Measurements from ENCODE around the gene LPAR6.
"Not testable (repeated sequence)": the region's sequence is repeated elsewhere in the genome, so short reads cannot be mapped to it uniquely, and the experiment has no call there.

LPAR6 gene

GRCh38 chr13:48412881-48413351 is at the start of gene LPAR6:
LPAR6 (minus strand) TSS chr13:48413113; CDS start chr13:48412423, 690 bp downstream.
- DNase-seq, result no peak

- no peak for DNase-seq
Measured at GRCh38 chr13:48457578-48458242, 44.8 kb upstream of the LPAR6 start.

- no peak for DNase-seq
Measured at GRCh38 chr13:48456546-48456945, 43.6 kb upstream of the LPAR6 start.

GRCh38 chr13:48451196-48451595 is 38.3 kb upstream of the LPAR6 start:
- DNase-seq, result not testable (repeated sequence)

- DNase-seq, result no peak
Measured at GRCh38 chr13:48449656-48450055, 36.7 kb upstream of the LPAR6 start.

GRCh38 chr13:48448959-48449614 is 36.2 kb upstream of the LPAR6 start:
- DNase-seq, result no peak

GRCh38 chr13:48448285-48448958 is 35.5 kb upstream of the LPAR6 start:
- no peak for DNase-seq

GRCh38 chr13:48446464-48446863 is 33.6 kb upstream of the LPAR6 start:
- DNase-seq, result no peak

- no peak for DNase-seq
Measured at GRCh38 chr13:48443442-48444208, 30.7 kb upstream of the LPAR6 start.

GRCh38 chr13:48437371-48437770 is 24.5 kb upstream of the LPAR6 start:
- no peak for DNase-seq

- no peak for DNase-seq
Measured at GRCh38 chr13:48436661-48437288, 23.9 kb upstream of the LPAR6 start.

GRCh38 chr13:48434200-48434599 is 21.3 kb upstream of the LPAR6 start:
- no peak for DNase-seq

- DNase-seq, result no peak
Measured at GRCh38 chr13:48431987-48432615, 19.2 kb upstream of the LPAR6 start.

GRCh38 chr13:48431431-48431830 is 18.5 kb upstream of the LPAR6 start:
- DNase-seq, result no peak

GRCh38 chr13:48429886-48430285 is 17.0 kb upstream of the LPAR6 start:
- no peak for DNase-seq

- DNase-seq, result no peak
Measured at GRCh38 chr13:48429036-48429435, 16.1 kb upstream of the LPAR6 start.

GRCh38 chr13:48426755-48427298 is 13.9 kb upstream of the LPAR6 start:
- DNase-seq, result peak; percentile 9

GRCh38 chr13:48426052-48426451 is 13.1 kb upstream of the LPAR6 start:
- DNase-seq, result no peak

GRCh38 chr13:48424212-48424611 is 11.3 kb upstream of the LPAR6 start:
- DNase-seq, result no peak

GRCh38 chr13:48422003-48422402 is 9.1 kb upstream of the LPAR6 start:
- DNase-seq, result not testable (repeated sequence)

- DNase-seq, result no peak
Measured at GRCh38 chr13:48415516-48415915, 2.6 kb upstream of the LPAR6 start.

- no peak for DNase-seq
Measured at GRCh38 chr13:48414501-48414900, 1.6 kb upstream of the LPAR6 start.

All from activated CD4-positive, alpha-beta T cell treated with anti-CD3 and anti-CD28 coated beads for 48 hours (primary cell).